A549 (cell line): ENCODE results near the gene TARP.
"Not testable (repeated sequence)": the region's sequence is repeated elsewhere in the genome, so short reads cannot be mapped to it uniquely, and the experiment has no call there.

Experiments used
- ATAC-seq, 2 experiments: fragments of 200-7000 bp in 1 of 2; fragments of >200 bp in 1 of 2; cut with Nextera tagmentation in 1 of 2; cut with Tn5 transposase in 1 of 2; 3 replicates each; pipeline versions ENCODE4 v1.8.0 to v1.9.1; 2018 to 2020; ENCODE audit warnings: mild to moderate bottlenecking in 1 of 2, moderate library complexity in 1 of 2
- CTCF ChIA-PET: fragments of 300-600 bp; sonication (Branson Sonifier 250); formaldehyde crosslinking; extraction: SDS; loops from one replicate; lab custom pipeline; 2021; ENCODE audit warnings: antibody characterized with exemption, inconsistent platforms; lab: Yijun Ruan, JAX
- POLR2A ChIA-PET: fragments of 350-600 bp; formaldehyde crosslinking; extraction: SDS; loops from one replicate; lab custom pipeline; 2021; ENCODE audit warnings: antibody characterized with exemption, inconsistent platforms; lab: Yijun Ruan, JAX
- DNase-seq, 2 experiments: peaks; one replicate each; pipeline versions ENCODE4 v3.0.0 to v3.0.0-alpha.2; 2011 to 2016; ENCODE audit warnings: low read depth in 1 of 2, low spot score in 1 of 2
- FAIRE-seq: peaks from 2 replicates; lab custom pipeline; 2011; peaks lifted over from hg19 to GRCh38; lab: Jason Lieb, UNC
- H3K27ac ChIP-seq, 2 experiments: fragments of >200 bp; sonication (Bioruptor Twin); formaldehyde crosslinking; 3 replicates each; pipeline ENCODE4 v1.5.1; 2016 to 2017
- H3K4me1 ChIP-seq: fragments of >200 bp; sonication (Bioruptor Twin); formaldehyde crosslinking; 3 replicates; pipeline ENCODE4 v1.6.1; 2016
- H3K4me2 ChIP-seq: fragments of >200 bp; sonication (Bioruptor Twin); formaldehyde crosslinking; 3 replicates; pipeline ENCODE4 v1.6.1; 2016
- H3K4me3 ChIP-seq: fragments of >200 bp; sonication (Bioruptor Twin); formaldehyde crosslinking; 3 replicates; pipeline ENCODE4 v1.5.1; 2016
- H3K9me3 ChIP-seq: fragments of >200 bp; sonication (Bioruptor Twin); formaldehyde crosslinking; 3 replicates; pipeline ENCODE4 v1.6.1; 2016
- CHD2 ChIP-seq: fragments of 150-350 bp; IDR thresholded peaks from 2 replicates; pipeline ENCODE4 v1.6.1; 2014; ENCODE audit warnings: low read length; ENCODE audit not compliant: partially characterized antibody
- CHD4 ChIP-seq: fragments of 200-600 bp; sonication (generic); IDR thresholded peaks from 2 replicates; pipeline ENCODE4 v1.6.1; 2016; ENCODE audit warnings: antibody characterized with exemption, mild to moderate bottlenecking, borderline replicate concordance
- EHF ChIP-seq: fragments of 250-450 bp; sonication (Bioruptor Pico); IDR thresholded peaks from 2 replicates; pipeline ENCODE4 v1.5.0; 2020; ENCODE audit warnings: mild to moderate bottlenecking
- EHMT2 ChIP-seq: fragments of 200-600 bp; sonication (generic); IDR thresholded peaks from 2 replicates; pipeline ENCODE4 v1.6.1; 2016; ENCODE audit warnings: antibody characterized with exemption, low read depth, mild to moderate bottlenecking, moderate library complexity
- FOXS1 ChIP-seq: fragments of 250-450 bp; sonication (Bioruptor Pico); IDR thresholded peaks from 2 replicates; pipeline ENCODE4 v1.5.0; 2020; ENCODE audit warnings: mild to moderate bottlenecking, moderate library complexity
- HOXB5 ChIP-seq: fragments of 250-450 bp; sonication (Bioruptor Pico); IDR thresholded peaks from 2 replicates; pipeline ENCODE4 v1.5.0; 2020; ENCODE audit warnings: mild to moderate bottlenecking, moderate library complexity
- JUN ChIP-seq, 2 experiments: fragments of >200 bp; sonication (Bioruptor Twin); formaldehyde crosslinking; IDR thresholded peaks; 2 replicates in 1 of 2; 3 replicates in 1 of 2; pipeline ENCODE4 v1.6.1; 2016 to 2017
- JUNB ChIP-seq: fragments of >200 bp; sonication (Bioruptor Twin); formaldehyde crosslinking; IDR thresholded peaks from 2 replicates; pipeline ENCODE4 v1.6.1; 2016
- MYC ChIP-seq: IDR thresholded peaks from 2 replicates; pipeline ENCODE4 v1.6.1; 2012; ENCODE audit warnings: mild to moderate bottlenecking, inconsistent platforms, low read length, improper control_type of control experiment, borderline replicate concordance
- NR3C1 ChIP-seq: fragments of >200 bp; sonication (Bioruptor Twin); formaldehyde crosslinking; IDR thresholded peaks from 3 replicates; pipeline ENCODE4 v1.6.1; 2017
- PHF8 ChIP-seq: fragments of 200-600 bp; sonication (generic); IDR thresholded peaks from 2 replicates; pipeline ENCODE4 v1.6.1; 2016; ENCODE audit warnings: low read depth, mild to moderate bottlenecking, antibody characterized with exemption, moderate library complexity, borderline replicate concordance
- POLR2A ChIP-seq: IDR thresholded peaks from 2 replicates; pipeline ENCODE4 v1.6.1; 2012; ENCODE audit warnings: mild to moderate bottlenecking, low read length
- POLR2AphosphoS2 ChIP-seq: conservative IDR thresholded peaks from 2 replicates; pipeline ENCODE4 v1.6.1; 2012; ENCODE audit warnings: low read length, improper control_type of control experiment, inconsistent platforms
- RARB ChIP-seq: fragments of 250-450 bp; sonication (Bioruptor Pico); IDR thresholded peaks from 2 replicates; pipeline ENCODE4 v1.8.0; 2021; ENCODE audit warnings: mild to moderate bottlenecking, moderate library complexity
- SMC3 ChIP-seq: fragments of >200 bp; sonication (Bioruptor Twin); formaldehyde crosslinking; IDR thresholded peaks from 3 replicates; pipeline ENCODE4 v1.6.1; 2018; ENCODE audit warnings: inconsistent platforms
- TFCP2L1 ChIP-seq: fragments of 250-450 bp; sonication (Bioruptor Pico); IDR thresholded peaks from 2 replicates; pipeline ENCODE4 v1.5.0; 2021; ENCODE audit warnings: mild to moderate bottlenecking
- TP53 ChIP-seq: fragments of 250-450 bp; sonication (Bioruptor Pico); IDR thresholded peaks from 2 replicates; pipeline ENCODE4 v1.5.0; 2021; ENCODE audit warnings: mild to moderate bottlenecking, moderate library complexity
- ZC3H11A ChIP-seq: fragments of 450-650 bp; IDR thresholded peaks from 2 replicates; pipeline ENCODE4 v1.6.1; 2014; ENCODE audit warnings: antibody characterized with exemption, mild to moderate bottlenecking
- WGBS: methylation state at CpG from one replicate; pipeline ENCODE4 v1.1.6; 2017; ENCODE audit errors: missing lambda C conversion rate; 5-methylcytosine and 5-hydroxymethylcytosine counted together
- TF ChIP-seq, protein P1 (sequence below): fragments of >200 bp; sonication (Bioruptor Twin); formaldehyde crosslinking; IDR thresholded peaks from 3 replicates; pipeline ENCODE4 v1.5.1; 2016
- TF ChIP-seq, protein P2 (sequence below): fragments of 450-650 bp; IDR thresholded peaks from 2 replicates; pipeline ENCODE4 v1.6.1; 2014; ENCODE audit warnings: antibody characterized with exemption
- TF ChIP-seq, protein P3 (sequence below): fragments of 150-350 bp; IDR thresholded peaks from 2 replicates; pipeline ENCODE4 v1.6.1; 2014; ENCODE audit warnings: low read depth, mild to moderate bottlenecking, low read length
- TF ChIP-seq, protein P4 (sequence below): fragments of 250-450 bp; sonication (Bioruptor Pico); IDR thresholded peaks from 2 replicates; pipeline ENCODE4 v1.5.0; 2021; ENCODE audit warnings: mild to moderate bottlenecking, moderate library complexity, borderline replicate concordance

The TARP gene

DNA sequence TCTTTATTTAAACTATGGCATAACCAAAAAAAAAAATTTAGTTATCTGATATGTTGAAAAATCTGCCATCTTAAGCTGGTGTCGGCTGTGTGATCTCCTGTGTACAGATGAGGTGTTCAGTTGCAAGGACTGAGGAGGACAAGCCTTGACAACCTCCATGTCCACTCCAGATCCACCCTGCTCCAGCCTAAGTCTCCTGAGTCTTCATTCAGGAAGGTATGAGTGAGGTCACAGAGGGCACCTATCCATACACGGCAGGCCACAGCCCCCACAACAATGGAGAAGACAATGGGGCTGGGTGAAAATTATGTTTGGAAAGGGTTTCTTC is 16.1 kb downstream of the TARP start:
- WGBS = 66% methylated on average over 2 of the region's 2 CpGs
- TF ChIP-seq TP53 (CRISPR knock-in tag) (no peak), EHMT2 (no peak), JUN (IDR thresholded peaks at IDR 0.05) (no peak), SMC3 (no peak), POLR2AphosphoS2 (no peak), MYC (no peak), RARB (no peak), NR3C1 (no peak), PHF8 (no peak), ZC3H11A (no peak), HOXB5 (CRISPR knock-in tag) (no peak), POLR2A (no peak), TFCP2L1 (CRISPR knock-in tag) (no peak), FOXS1 (CRISPR knock-in tag) (no peak), EHF (CRISPR knock-in tag) (no peak)
- TF ChIP-seq, protein P1, sequence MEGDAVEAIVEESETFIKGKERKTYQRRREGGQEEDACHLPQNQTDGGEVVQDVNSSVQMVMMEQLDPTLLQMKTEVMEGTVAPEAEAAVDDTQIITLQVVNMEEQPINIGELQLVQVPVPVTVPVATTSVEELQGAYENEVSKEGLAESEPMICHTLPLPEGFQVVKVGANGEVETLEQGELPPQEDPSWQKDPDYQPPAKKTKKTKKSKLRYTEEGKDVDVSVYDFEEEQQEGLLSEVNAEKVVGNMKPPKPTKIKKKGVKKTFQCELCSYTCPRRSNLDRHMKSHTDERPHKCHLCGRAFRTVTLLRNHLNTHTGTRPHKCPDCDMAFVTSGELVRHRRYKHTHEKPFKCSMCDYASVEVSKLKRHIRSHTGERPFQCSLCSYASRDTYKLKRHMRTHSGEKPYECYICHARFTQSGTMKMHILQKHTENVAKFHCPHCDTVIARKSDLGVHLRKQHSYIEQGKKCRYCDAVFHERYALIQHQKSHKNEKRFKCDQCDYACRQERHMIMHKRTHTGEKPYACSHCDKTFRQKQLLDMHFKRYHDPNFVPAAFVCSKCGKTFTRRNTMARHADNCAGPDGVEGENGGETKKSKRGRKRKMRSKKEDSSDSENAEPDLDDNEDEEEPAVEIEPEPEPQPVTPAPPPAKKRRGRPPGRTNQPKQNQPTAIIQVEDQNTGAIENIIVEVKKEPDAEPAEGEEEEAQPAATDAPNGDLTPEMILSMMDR = no peak
- TF ChIP-seq, protein P2, sequence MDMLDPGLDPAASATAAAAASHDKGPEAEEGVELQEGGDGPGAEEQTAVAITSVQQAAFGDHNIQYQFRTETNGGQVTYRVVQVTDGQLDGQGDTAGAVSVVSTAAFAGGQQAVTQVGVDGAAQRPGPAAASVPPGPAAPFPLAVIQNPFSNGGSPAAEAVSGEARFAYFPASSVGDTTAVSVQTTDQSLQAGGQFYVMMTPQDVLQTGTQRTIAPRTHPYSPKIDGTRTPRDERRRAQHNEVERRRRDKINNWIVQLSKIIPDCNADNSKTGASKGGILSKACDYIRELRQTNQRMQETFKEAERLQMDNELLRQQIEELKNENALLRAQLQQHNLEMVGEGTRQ = no peak
- TF ChIP-seq, protein P3, sequence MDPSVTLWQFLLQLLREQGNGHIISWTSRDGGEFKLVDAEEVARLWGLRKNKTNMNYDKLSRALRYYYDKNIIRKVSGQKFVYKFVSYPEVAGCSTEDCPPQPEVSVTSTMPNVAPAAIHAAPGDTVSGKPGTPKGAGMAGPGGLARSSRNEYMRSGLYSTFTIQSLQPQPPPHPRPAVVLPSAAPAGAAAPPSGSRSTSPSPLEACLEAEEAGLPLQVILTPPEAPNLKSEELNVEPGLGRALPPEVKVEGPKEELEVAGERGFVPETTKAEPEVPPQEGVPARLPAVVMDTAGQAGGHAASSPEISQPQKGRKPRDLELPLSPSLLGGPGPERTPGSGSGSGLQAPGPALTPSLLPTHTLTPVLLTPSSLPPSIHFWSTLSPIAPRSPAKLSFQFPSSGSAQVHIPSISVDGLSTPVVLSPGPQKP = no peak
- CTCF ChIA-PET = interaction anchor here (1.4 to 1.6 kb wide), 2 partner anchors 36 to 78 kb away, joined by 3 to 6 read pairs; no protein-coding TSS in a partner anchor
- Histone ChIP-seq H3K4me1 (no peaks in the 10 kb centered on the region), H3K4me3 (no peak overlapping the region), H3K9me3 (no peaks in the 10 kb centered on the region), H3K4me2 (no peak overlapping the region), H3K27ac (no peak overlapping the region)
- FAIRE-seq (no peak), ATAC-seq (no peak), DNase-seq (no peak)
- POLR2A ChIA-PET = no interaction called here

DNA sequence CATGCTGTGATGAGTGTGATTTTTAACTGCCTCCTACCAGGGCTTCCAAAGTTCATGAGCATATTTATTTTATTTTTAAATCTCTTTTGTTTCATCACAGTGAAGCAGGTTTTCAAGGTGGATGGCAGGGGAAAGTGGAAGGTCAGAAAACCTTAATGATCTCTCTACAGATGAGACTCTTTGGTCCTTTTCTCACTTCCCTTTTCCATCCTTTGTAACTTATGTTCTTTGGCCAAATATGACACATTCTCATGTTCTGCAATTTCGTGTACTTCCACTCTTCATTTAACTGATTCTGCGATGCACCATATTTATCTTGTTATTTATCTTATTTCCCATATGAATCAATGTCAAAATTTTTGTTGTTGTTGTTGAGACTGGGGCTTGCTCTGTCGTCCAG is 23.6 kb downstream of the TARP start:
- CTCF ChIA-PET, H3K4me1 ChIP-seq, H3K4me2 ChIP-seq, FAIRE-seq, H3K4me3 ChIP-seq, H3K27ac ChIP-seq, DNase-seq, H3K9me3 ChIP-seq, POLR2A ChIA-PET, ATAC-seq: not testable (repeated sequence)
- WGBS = 52% methylated on average over 3 of the region's 3 CpGs

DNA sequence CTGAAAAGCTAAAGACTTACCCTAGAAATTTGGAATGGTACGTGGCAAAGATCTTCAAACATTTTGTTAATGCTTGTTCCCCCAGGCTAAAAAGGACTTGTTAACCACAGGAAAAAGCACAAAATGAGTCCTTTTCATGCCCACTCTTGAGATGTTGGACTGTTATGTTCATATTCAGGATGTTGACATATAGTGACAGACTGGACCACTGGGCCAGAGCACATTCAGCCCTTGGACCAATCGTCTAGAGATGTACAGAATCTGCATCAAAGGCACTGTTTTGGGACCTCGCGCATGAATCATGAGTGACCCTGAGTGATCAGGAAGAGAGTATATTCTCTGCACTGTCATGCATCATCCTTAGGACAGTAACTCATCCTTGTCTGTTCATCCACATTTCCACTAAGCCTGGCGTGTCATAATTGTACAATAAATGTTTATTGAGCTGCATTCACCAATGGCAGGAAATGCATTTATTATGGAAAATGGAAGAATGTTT is 25.3 kb downstream of the TARP start:
- no peak overlapping the region for H3K27ac ChIP-seq
- no peak for TF ChIP-seq JUNB
- no peak for TF ChIP-seq CHD2
- TF ChIP-seq, protein P4, sequence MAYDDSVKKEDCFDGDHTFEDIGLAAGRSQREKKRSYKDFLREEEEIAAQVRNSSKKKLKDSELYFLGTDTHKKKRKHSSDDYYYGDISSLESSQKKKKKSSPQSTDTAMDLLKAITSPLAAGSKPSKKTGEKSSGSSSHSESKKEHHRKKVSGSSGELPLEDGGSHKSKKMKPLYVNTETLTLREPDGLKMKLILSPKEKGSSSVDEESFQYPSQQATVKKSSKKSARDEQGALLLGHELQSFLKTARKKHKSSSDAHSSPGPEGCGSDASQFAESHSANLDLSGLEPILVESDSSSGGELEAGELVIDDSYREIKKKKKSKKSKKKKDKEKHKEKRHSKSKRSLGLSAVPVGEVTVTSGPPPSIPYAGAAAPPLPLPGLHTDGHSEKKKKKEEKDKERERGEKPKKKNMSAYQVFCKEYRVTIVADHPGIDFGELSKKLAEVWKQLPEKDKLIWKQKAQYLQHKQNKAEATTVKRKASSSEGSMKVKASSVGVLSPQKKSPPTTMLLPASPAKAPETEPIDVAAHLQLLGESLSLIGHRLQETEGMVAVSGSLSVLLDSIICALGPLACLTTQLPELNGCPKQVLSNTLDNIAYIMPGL (CRISPR knock-in tag) = no peak
- TF ChIP-seq POLR2A = no peak
- TF ChIP-seq HOXB5 (CRISPR knock-in tag) = no peak
- no peak for TF ChIP-seq MYC
- TF ChIP-seq CHD4 = no peak
- ChIA-PET POLR2A (no interaction called here), CTCF (no interaction called here)
- H3K4me3 ChIP-seq = no peak overlapping the region
- no peak for ATAC-seq
- no peak for FAIRE-seq
- H3K9me3 ChIP-seq = no peaks in the 10 kb centered on the region
- WGBS = 82% methylated on average over 5 of the region's 5 CpGs
- no peaks in the 10 kb centered on the region for H3K4me1 ChIP-seq
- no peak overlapping the region for H3K4me2 ChIP-seq
- DNase-seq = no peak
